ENCODE data around the gene DNM2. TPM values are rescaled to one million over a fixed set of nuclear protein-coding genes. Genes with fewer than 3 reads are reported as not detected.
A peak's percentile ranks its signal among the peaks of the same experiment; 100 is the strongest.

The DNM2 gene
- total RNA-seq, 1 donor, result 102 TPM

- Histone ChIP-seq H3K4me3 (ENCODE audit: insufficient read depth, low read length) (peak overlapping the region; percentile 95), H3K79me2 (ENCODE audit: insufficient read depth, low read length) (peaks cover 5% of the 10 kb centered on the region), H3K27me3 (ENCODE audit: insufficient read depth, low read length) (no peaks in the 10 kb centered on the region), H4K20me1 (ENCODE audit: insufficient read depth, low read length) (no peaks in the 10 kb centered on the region), H3K4me1 (ENCODE audit: insufficient read depth, low read length) (peaks cover 5% of the 10 kb centered on the region), H3K36me3 (ENCODE audit: insufficient read depth, low read length) (no peaks in the 10 kb centered on the region), H3K9me3 (ENCODE audit: low read depth, low read length) (no peaks in the 10 kb centered on the region), H3K27ac (ENCODE audit: low read depth, low read length) (peak overlapping the region; percentile 58), H3K4me2 (ENCODE audit: insufficient read depth, low read length) (peak overlapping the region; percentile 93), H2AFZ (ENCODE audit: low read length) (peak overlapping the region; percentile 95)
- TF ChIP-seq CTCF (IDR thresholded peaks at IDR 0.05; ENCODE audit: extremely low read depth, low read depth, low read length), result no peak
- peak; percentile 89 for DNase-seq (ENCODE audit: insufficient read length, low spot score, missing footprints)
Observed at GRCh38 chr19:10701955-10702525, 15.8 kb upstream of the DNM2 start.

GRCh38 chr19:10706990-10707389 is 10.9 kb upstream of the DNM2 start:
- Histone ChIP-seq H3K9me3 (ENCODE audit: low read depth, low read length) (no peaks in the 10 kb centered on the region), H3K4me3 (ENCODE audit: insufficient read depth, low read length) (no peak overlapping the region), H3K36me3 (ENCODE audit: insufficient read depth, low read length) (peaks cover 9% of the 10 kb centered on the region), H3K4me2 (ENCODE audit: insufficient read depth, low read length) (no peak overlapping the region), H3K4me1 (ENCODE audit: insufficient read depth, low read length) (peaks cover 5% of the 10 kb centered on the region), H3K27me3 (ENCODE audit: insufficient read depth, low read length) (no peaks in the 10 kb centered on the region), H3K27ac (ENCODE audit: low read depth, low read length) (no peak overlapping the region), H4K20me1 (ENCODE audit: insufficient read depth, low read length) (no peaks in the 10 kb centered on the region), H3K79me2 (ENCODE audit: insufficient read depth, low read length) (no peaks in the 10 kb centered on the region), H2AFZ (ENCODE audit: low read length) (no peak overlapping the region)
- no peak for DNase-seq (ENCODE audit: insufficient read length, low spot score, missing footprints)
- no peak for TF ChIP-seq CTCF (IDR thresholded peaks at IDR 0.05; ENCODE audit: extremely low read depth, low read depth, low read length)

- H4K20me1 ChIP-seq (ENCODE audit: insufficient read depth, low read length), result no peaks in the 10 kb centered on the region
- H3K27me3 ChIP-seq (ENCODE audit: insufficient read depth, low read length), result no peaks in the 10 kb centered on the region
- H3K4me3 ChIP-seq (ENCODE audit: insufficient read depth, low read length), result no peak overlapping the region
Observed at GRCh38 chr19:10707440-10707839, 10.4 kb upstream of the DNM2 start.

GRCh38 chr19:10708291-10708690 is 9.6 kb upstream of the DNM2 start:
- Histone ChIP-seq H3K27ac (ENCODE audit: low read depth, low read length) (no peak overlapping the region), H3K9me3 (ENCODE audit: low read depth, low read length) (no peaks in the 10 kb centered on the region), H3K27me3 (ENCODE audit: insufficient read depth, low read length) (no peaks in the 10 kb centered on the region), H4K20me1 (ENCODE audit: insufficient read depth, low read length) (no peaks in the 10 kb centered on the region), H3K4me3 (ENCODE audit: insufficient read depth, low read length) (no peak overlapping the region), H3K79me2 (ENCODE audit: insufficient read depth, low read length) (no peaks in the 10 kb centered on the region), H3K4me1 (ENCODE audit: insufficient read depth, low read length) (no peaks in the 10 kb centered on the region), H3K36me3 (ENCODE audit: insufficient read depth, low read length) (peaks cover 9% of the 10 kb centered on the region), H3K4me2 (ENCODE audit: insufficient read depth, low read length) (no peak overlapping the region), H2AFZ (ENCODE audit: low read length) (no peak overlapping the region)
- no peak for TF ChIP-seq CTCF (IDR thresholded peaks at IDR 0.05; ENCODE audit: extremely low read depth, low read depth, low read length)
- no peak for DNase-seq (ENCODE audit: insufficient read length, low spot score, missing footprints)

More at GRCh38 chr19:10707440-10707839, 10.4 kb upstream of the DNM2 start:
- peaks cover 9% of the 10 kb centered on the region for H3K36me3 ChIP-seq (ENCODE audit: insufficient read depth, low read length)
- H3K4me1 ChIP-seq (ENCODE audit: insufficient read depth, low read length), result peaks cover under 1% of the 10 kb centered on the region
- H3K27ac ChIP-seq (ENCODE audit: low read depth, low read length), result no peak overlapping the region
- H2AFZ ChIP-seq (ENCODE audit: low read length), result no peak overlapping the region
- peak; percentile 52 for DNase-seq (ENCODE audit: insufficient read length, low spot score, missing footprints)
- no peak for TF ChIP-seq CTCF (IDR thresholded peaks at IDR 0.05; ENCODE audit: extremely low read depth, low read depth, low read length)
- no peak overlapping the region for H3K4me2 ChIP-seq (ENCODE audit: insufficient read depth, low read length)
- no peaks in the 10 kb centered on the region for H3K9me3 ChIP-seq (ENCODE audit: low read depth, low read length)
- H3K79me2 ChIP-seq (ENCODE audit: insufficient read depth, low read length), result no peaks in the 10 kb centered on the region

Data from osteoblast (primary cell).